HG03025 (cell line): ENCODE results near the gene TFR2.
A peak's percentile ranks its signal among the peaks of the same experiment; 100 is the strongest.

Experiments
- ATAC-seq: cut with Tn5 transposase; IDR thresholded peaks from one replicate; pipeline ENCODE4 v1.9.1; 2021; ENCODE audit warnings: mild to moderate bottlenecking, moderate library complexity; ENCODE audit not compliant: unreplicated experiment, low FRiP score

The TFR2 gene

DNA sequence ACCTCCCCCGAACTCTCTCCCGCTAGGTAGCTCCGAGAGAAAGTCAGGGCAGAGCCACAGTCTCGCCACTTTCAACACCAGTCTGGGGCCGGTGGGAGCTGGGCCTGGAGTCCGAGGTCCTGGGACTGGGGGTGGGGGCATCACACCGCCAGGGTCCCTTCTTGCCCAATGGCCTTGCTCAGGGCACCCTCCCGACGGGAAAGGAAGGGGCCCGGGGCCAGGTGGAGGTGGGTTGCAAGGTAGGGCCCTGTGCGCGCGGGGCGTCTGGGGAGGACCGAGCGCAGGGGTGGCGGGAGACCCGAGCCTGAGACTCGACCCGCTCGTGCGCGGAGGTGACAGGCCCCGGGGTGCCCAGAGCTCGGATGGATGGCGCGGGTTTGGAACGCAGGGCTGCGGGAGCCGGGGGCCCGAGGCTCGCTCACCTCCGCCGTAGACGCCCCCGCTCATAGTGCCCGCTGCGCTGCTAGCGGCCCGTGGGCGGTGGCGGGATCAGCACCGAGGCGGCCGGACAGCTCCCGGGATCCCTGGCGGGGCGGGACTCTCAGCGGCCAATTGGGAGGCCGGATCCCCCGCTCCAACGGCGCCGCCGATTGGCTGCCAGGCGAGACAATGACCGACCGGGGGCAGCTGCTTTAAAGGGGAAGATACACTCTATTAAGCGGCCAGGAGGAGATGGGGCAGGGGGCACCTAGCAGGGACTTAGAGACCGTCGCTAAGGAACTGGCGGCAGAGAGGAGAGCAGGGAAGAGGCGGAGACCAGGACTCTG, 14.7 kb upstream of the TFR2 start, which contains the start of gene ACTL6B:
ACTL6B (minus strand) TSS at position 541 of the 767 bp plus-strand sequence; CDS start at position 447, 94 bp downstream.
- ATAC-seq = no peak

- no peak for ATAC-seq
Observed at GRCh38 chr7:100654908-100655831, 13.8 kb upstream of the TFR2 start.

DNA sequence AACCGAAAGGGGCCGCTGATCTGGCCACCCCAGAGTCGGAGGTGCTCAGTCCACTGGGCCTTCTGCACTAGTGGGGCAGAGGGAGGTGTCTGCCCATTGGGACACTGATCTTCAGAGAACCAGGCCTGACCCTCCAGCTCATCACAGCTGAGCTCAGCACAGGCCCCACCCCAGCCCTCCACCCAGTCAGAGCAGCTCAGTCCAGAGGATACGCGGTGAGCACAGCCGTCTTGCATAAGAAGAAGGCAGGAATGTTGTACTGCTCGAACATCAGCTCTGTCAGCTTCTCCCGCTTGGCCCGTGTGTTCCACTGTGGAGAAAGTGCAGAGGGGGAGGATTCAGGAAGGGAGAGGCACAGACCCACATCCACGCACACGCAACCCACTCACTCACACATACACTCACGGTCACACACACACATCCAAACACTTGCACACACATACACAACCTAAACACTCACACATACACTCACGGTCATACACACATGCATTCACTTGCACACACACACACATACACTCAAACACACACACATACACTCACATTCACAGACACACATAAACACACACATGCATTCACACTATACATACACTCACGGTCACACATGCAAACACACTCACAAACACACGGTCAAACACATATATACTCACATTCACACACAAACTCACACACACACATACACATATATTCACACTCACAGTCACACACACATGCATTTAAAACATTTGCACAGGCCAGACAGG, 8.6 kb upstream of the TFR2 start:
- ATAC-seq = no peak

DNA sequence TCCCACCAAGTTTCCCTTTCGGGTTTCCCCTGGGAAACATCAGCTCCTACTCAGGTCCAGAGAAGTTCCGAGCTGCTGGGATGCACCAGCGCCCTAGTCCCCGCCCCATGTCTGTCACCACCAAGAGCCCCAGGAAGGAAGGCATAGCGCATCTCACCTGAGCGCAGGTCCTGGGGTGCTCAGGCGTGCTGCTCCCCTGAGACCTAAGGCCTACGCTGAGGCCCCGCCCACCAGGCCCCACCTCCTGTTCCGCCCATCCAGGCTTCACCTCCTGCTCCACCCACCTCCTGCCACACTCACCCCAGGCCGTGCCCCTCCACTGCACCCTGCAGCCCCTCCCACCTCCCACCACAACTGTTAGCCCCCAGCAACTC, 1.2 kb upstream of the TFR2 start:
- ATAC-seq = no peak

DNA sequence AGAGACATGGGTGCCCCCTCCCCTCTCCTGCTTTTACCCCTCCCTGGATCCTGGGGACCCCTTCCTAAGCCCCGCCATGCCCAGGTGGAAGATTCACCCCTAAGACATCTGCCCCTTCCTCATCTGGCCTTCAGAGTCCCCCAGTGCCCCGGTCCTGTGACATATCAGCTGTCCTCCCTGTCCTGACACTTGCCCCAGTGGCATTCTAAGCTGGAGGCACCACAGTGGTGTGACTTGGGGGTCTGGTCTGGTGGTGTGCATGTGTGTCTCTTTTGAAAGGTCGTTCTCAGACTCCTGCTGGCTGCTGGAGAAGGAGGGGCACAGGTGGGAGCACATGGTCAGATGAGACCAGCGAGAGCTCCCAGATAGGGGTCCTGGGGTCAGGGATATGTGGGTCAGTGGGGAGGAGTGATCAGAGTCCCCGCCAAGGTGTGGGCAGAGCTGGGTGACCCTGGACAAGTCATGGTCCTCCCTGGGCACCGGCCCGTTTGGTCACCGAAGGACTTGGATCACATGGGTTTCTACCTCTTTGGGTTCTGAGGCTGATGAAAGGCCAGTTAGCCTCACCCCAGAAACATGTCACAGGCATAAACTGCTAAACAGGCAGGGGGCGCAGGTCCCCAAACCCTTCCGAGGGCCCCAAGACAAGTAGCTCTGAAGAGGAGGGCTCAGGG, 645 bp upstream of the TFR2 start:
- no peak for ATAC-seq

GRCh38 chr7:100640517-100641440, 573 bp downstream of the TFR2 start:
- no peak for ATAC-seq

DNA sequence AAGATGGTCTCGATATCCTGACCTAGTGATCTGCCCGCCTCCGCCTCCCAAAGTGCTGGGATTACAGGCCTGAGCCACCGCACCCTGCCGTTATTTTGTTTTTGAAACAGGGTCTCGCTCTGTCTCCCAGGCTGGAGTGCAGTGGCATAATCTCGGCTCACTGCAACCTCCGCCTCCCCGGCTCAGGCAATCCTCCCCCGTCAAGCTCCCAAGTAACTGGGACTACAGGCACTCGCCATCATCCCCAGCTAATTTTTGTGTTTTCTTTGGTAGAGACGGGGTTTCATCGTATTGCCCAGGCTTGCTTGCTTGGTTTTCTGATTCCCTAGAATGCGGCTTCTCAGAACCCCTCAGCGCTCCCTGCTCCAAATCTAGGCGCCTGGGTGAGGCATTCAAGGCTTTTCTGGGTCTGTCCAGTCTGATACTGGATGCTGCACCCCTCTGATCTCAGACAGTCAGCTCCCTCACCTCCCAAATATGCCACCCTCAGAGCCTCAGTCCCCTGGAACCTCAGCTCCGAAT, 1.3 kb downstream of the TFR2 start:
- ATAC-seq = no peak

DNA sequence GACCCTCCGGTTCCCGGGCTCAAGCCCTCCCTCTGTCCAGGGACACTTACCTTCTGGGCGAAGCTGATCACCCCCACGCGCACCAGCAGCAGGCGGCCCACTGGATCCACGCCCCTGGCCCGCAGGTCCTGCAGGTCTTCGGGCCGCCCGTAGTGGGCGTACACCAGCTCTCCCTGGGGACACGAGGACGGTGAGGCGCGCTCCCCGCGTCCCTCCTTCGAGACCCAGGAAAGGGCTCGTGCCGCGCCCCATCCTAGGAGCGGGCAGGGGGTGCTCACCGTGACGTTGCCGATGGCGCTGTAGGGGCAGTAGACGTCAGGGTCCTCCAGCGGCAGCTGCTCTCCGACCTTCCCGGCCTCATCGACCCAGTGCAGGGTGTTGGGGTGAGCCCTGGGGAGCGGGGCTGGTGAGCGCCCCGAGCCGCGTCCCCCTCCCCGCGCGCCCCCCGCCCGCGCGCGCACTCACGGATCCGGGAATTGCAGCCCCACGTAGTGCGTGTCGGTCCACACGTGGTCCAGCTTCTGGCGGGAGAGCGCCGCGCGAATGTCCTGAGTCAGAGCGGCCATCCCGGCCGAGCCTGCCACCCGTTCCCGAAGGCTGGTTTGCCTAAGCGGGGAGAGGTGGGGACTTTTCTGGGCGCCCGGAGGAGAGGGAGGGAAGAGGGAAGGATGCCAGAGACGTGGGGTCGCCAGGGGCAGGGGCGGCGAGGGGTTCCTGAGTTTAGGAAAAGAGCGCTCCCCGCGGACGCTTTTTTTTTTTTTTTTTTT, 8.2 kb downstream of the TFR2 start:
- no peak for ATAC-seq

DNA sequence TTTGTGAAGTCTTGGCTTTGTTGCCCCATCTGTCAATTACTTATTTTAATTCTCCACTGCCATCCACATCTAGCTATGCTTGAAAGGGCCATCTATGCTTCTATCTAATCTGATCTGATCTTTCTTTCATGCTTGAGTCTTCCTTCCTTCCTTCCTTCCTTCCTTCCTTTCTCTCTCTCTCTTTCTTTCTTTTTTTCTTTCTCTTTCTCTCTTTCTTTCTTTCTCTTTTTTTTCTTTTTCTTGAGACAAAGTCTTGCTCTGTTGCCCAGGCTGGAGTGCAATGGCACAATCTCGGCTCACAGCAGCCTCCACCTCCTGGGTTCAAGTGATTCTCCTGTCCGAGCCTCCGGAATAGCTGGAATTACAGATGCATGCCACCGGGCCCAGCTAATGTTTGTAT, 11.3 kb downstream of the TFR2 start:
- ATAC-seq = no peak

DNA sequence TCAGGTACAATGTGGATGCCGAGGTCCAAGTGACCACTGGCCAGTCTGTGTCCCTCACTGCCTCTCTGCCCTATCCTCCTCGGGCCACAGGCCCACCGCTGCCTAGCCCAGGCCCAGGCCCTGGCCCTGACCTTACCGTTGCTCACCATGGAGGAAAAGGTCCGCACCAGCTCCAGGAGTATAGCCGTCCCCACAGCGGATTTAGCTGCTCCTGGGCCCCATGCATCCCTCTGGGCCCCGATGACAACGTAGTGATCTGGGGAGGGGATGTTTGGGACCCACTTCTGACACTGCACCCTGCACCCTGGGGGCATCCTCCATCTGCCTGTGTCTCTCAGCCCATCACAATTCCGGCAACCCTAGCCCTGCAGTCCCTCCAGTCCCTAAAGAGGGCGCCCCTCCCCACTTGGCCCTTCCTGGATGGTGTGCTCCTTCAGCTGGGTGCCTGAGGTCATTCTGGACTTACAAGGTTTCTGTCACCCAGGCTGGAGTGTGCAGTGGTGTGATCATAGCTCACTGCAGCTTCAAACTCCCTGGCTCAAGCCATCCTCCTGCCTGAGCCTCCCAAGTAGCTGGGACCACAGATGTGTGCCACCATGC, 12.1 kb downstream of the TFR2 start:
- ATAC-seq = no peak

GRCh38 chr7:100627238-100627549, 14.2 kb downstream of the TFR2 start:
- no peak for ATAC-seq

- peak; percentile 68 for ATAC-seq
Observed at GRCh38 chr7:100626530-100627237, 14.7 kb downstream of the TFR2 start.

GRCh38 chr7:100626055-100626454, 15.3 kb downstream of the TFR2 start:
- no peak for ATAC-seq

DNA sequence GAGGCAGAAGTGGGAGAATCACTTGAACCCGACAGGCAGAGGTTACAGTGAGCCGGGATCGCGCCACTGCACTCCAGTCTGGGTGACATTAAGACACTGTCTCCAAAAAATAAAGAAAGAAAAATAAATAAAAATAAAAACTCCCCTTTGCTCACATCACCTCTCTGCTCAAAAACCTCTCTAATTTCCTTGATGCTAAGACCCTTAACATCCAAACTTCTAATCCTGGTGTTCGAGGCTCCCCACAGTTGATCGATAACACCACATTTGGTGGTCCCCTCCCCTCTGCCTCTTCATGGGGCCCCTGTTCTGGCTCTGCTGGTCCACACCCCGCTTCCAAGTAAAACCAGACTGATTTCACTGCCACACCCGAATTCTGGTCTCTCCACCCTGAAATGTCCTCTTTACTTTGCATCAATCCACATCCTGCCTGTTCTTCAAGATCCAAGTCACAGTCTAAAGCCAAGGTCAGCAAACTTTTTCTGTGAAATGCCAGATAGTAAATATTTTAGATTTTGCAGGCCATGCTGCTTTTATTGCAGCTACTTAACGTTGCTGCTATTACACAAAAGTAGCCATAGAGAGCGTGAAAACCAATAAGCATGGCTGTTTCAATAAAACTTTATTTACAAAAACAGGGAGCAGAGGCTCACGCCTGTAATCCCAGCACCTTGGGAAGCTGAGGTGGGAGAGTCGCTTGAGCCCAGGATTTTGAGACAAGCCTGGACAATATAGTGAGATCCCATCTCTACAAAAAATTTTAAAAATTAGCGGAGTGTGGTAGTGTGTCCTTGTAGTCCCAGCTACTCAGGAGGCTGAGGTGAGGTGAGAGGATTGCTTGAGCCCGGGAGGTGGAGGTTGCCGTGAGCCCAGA, 17.2 kb downstream of the TFR2 start:
- no peak for ATAC-seq

DNA sequence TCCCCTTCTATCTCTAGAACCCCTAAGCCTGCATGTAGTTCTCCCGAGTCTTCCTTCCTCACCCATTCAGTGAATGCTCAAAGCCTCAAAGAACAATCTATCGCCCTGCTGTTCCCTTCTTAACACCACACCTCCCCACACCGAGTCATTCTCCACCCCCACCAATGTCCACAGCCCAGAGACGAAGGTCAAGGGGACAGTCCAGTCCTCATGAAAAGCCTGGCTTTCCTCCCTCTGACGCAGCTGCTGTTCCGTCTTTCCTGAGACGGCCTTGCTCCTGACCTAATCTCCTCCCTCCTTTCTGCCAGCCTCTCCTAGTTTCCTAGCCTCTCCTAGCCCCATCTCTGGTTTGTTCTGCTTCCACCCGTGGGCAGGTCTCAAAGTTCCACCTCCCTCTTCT, 19.8 kb downstream of the TFR2 start:
- no peak for ATAC-seq

- ATAC-seq = no peak
Observed at GRCh38 chr7:100620804-100621203, 20.5 kb downstream of the TFR2 start.

GRCh38 chr7:100620239-100620638, 21.1 kb downstream of the TFR2 start:
- ATAC-seq = no peak
